Caco-2 (cell line): Measurements from ENCODE around the gene CLEC3B. TPM values are rescaled to one million over a fixed set of nuclear protein-coding genes. Genes with fewer than 3 reads are reported as not detected.

Source experiments
- BruUV-seq: library from RNA; stranded (reverse); fragments of 400-500 nt; replicated peaks from 2 replicates; lab custom pipeline; 2021; lab: Mats Ljungman, UMichigan
- CTCF ChIA-PET: fragments of 300-600 bp; sonication (Branson Sonifier 250); formaldehyde crosslinking; loops from one replicate; lab custom pipeline; 2022; ENCODE audit warnings: antibody characterized with exemption; lab: Charles Lee
- POLR2A ChIA-PET: fragments of 300-600 bp; sonication (Branson Sonifier 250); formaldehyde crosslinking; loops from one replicate; lab custom pipeline; 2022; ENCODE audit warnings: antibody characterized with exemption; lab: Charles Lee
- DNase-seq, 2 experiments: peaks; one replicate each; pipeline versions ENCODE4 v3.0.0 to v3.0.0-alpha.2; 2020 to 2022
- H3K27me3 ChIP-seq: replicated peaks from 2 replicates; pipeline ENCODE4 v1.6.0; 2011; ENCODE audit warnings: low read length; ENCODE audit not compliant: control insufficient read depth, insufficient read depth
- H3K36me3 ChIP-seq: 2 replicates; pipeline ENCODE4 v1.5.1; 2011; ENCODE audit warnings: low read length; ENCODE audit not compliant: control insufficient read depth, insufficient read depth
- H3K4me1 ChIP-seq: fragments of 250-450 bp; sonication (Bioruptor Pico); 2 replicates; pipeline ENCODE4 v1.5.1; 2020; ENCODE audit warnings: mild to moderate bottlenecking
- H3K4me3 ChIP-seq: 2 replicates; pipeline ENCODE4 v1.5.1; 2011; ENCODE audit warnings: low read depth, mild to moderate bottlenecking, control low read depth, low read length
- H3K9me3 ChIP-seq: fragments of 250-450 bp; sonication (Bioruptor Pico); 2 replicates; pipeline ENCODE4 v1.5.1; 2020; ENCODE audit warnings: mild to moderate bottlenecking, moderate library complexity
- H3K27ac Mint-ChIP-seq: one replicate; pipeline ENCODE4 v1.8.0; 2022; ENCODE audit warnings: mixed read lengths; ENCODE audit not compliant: unreplicated experiment
- H3K27me3 Mint-ChIP-seq: one replicate; pipeline ENCODE4 v1.8.0; 2022; ENCODE audit warnings: mixed read lengths; ENCODE audit not compliant: insufficient read depth, unreplicated experiment
- H3K36me3 Mint-ChIP-seq: one replicate; pipeline ENCODE4 v1.8.0; 2022; ENCODE audit warnings: mild to moderate bottlenecking, mixed read lengths; ENCODE audit not compliant: insufficient read depth, unreplicated experiment
- H3K4me1 Mint-ChIP-seq: one replicate; pipeline ENCODE4 v1.8.0; 2022; ENCODE audit warnings: low read depth, mixed read lengths; ENCODE audit not compliant: unreplicated experiment
- H3K4me3 Mint-ChIP-seq: one replicate; pipeline ENCODE4 v1.8.0; 2022; ENCODE audit warnings: mild to moderate bottlenecking, moderate library complexity, mixed read lengths; ENCODE audit not compliant: unreplicated experiment
- H3K9me3 Mint-ChIP-seq: one replicate; pipeline ENCODE4 v1.8.0; 2022; ENCODE audit warnings: mixed read lengths; ENCODE audit not compliant: unreplicated experiment
- CTCF ChIP-seq, 2 experiments: fragments of 200-600 bp in 1 of 2; IDR thresholded peaks; 1 replicate in 1 of 2; 2 replicates in 1 of 2; pipeline versions ENCODE4 v1.5.1 to v1.8.0; 2011 to 2022; ENCODE audit warnings: antibody characterized with exemption in 1 of 2, control low read depth in 1 of 2, inconsistent platforms in 1 of 2, low read depth in 1 of 2, low read length in 1 of 2, mild to moderate bottlenecking in 1 of 2, moderate library complexity in 1 of 2; ENCODE audit not compliant: insufficient read depth in 1 of 2, severe bottlenecking in 1 of 2, unreplicated experiment in 1 of 2
- intact Hi-C: fragments of 100-400 bp; cut with micrococcal nuclease; formaldehyde crosslinking; loops from one replicate; pipeline ENCODE4 v1.10.0; 2022; ENCODE audit not compliant: unreplicated experiment
- total RNA-seq: library from RNA; stranded (reverse); gene quantifications from 2 replicates; pipeline ENCODE4 v1.2.3, GENCODE V29; 2022

CLEC3B gene
- total RNA-seq, 1 experiment from 2014 or later, result 1.1 TPM

- CTCF ChIA-PET, result interaction anchor here (1.6 kb wide), 1 partner anchor 12 kb away, joined by 7 read pairs; no protein-coding TSS in a partner anchor
- H3K27me3 Mint-ChIP-seq, result peaks cover 4% of the 10 kb centered on the region
Measured at GRCh38 chr3:45054196-45054857, 28.2 kb downstream of the CLEC3B start.

DNA sequence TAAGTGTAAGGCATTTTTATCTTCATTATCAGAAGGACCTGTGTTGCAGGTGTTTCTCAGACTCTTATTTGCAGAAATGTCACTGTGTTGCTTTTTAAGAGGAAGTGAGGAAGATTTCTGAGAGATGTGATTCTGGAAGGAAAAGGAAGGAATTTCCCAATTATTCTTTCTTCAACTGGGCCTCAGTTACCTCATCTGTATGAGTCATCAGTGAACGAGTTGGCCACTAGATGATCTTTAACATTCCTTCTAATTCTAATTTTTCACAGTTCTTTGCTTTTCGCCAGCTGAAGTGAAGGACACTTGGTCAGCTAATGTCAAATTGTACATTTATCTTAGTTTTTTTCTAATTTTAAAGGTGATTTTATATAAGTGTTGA is 28.9 kb downstream of the CLEC3B start:
- TF ChIP-seq CTCF (IDR thresholded peaks at IDR 0.05; ENCODE audit: insufficient read depth in 1 of 2, low read depth in 1 of 2, low read length in 1 of 2, severe bottlenecking in 1 of 2, unreplicated experiment in 1 of 2), result no peak
- ChIA-PET POLR2A (interaction anchor here (0.6 kb wide), 1 partner anchor 10 kb away, joined by 8 read pairs; no protein-coding TSS in a partner anchor), CTCF (interaction anchor here (0.6 to 1.6 kb wide), 10 partner anchors 10 to 185 kb away, joined by 3 to 13 read pairs (median 5); no protein-coding TSS in a partner anchor)
- H3K27me3 Mint-ChIP-seq, result no peaks in the 10 kb centered on the region
- no peaks in the 10 kb centered on the region for H3K9me3 Mint-ChIP-seq
- no peak overlapping the region for H3K27ac Mint-ChIP-seq
- no peaks in the 10 kb centered on the region for H3K36me3 ChIP-seq
- H3K4me1 ChIP-seq, result peaks cover 9% of the 10 kb centered on the region; the same call in 1 of the 2 replicates
- no TSS peak for BruUV-seq
- H3K4me3 Mint-ChIP-seq, result no peak overlapping the region
- no peaks in the 10 kb centered on the region for H3K4me1 Mint-ChIP-seq
- no peak overlapping the region for H3K4me3 ChIP-seq
- no peaks in the 10 kb centered on the region for H3K36me3 Mint-ChIP-seq
- no peaks in the 10 kb centered on the region for H3K9me3 ChIP-seq
- intact Hi-C loops, result loop anchor here (1.0 to 5.0 kb wide), 2 partner anchors 18 to 157 kb away; no protein-coding TSS in a partner anchor
- DNase-seq, result no peak
- no peaks in the 10 kb centered on the region for H3K27me3 ChIP-seq

More at GRCh38 chr3:45054196-45054857, 28.2 kb downstream of the CLEC3B start:
- Histone ChIP-seq H3K4me1 (peaks cover 9% of the 10 kb centered on the region; the same call in 1 of the 2 replicates), H3K4me3 (no peak overlapping the region), H3K36me3 (no peaks in the 10 kb centered on the region), H3K9me3 (no peaks in the 10 kb centered on the region), H3K27me3 (no peaks in the 10 kb centered on the region)
- Mint-ChIP-seq H3K4me1 (no peaks in the 10 kb centered on the region), H3K9me3 (no peaks in the 10 kb centered on the region), H3K4me3 (no peak overlapping the region), H3K27ac (no peak overlapping the region), H3K36me3 (no peaks in the 10 kb centered on the region)
- POLR2A ChIA-PET, result no interaction called here
- DNase-seq, result no peak
- TF ChIP-seq CTCF (IDR thresholded peaks at IDR 0.05; ENCODE audit: insufficient read depth in 1 of 2, low read depth in 1 of 2, low read length in 1 of 2, severe bottlenecking in 1 of 2, unreplicated experiment in 1 of 2), result no peak
- intact Hi-C loops, result no loop called here
- no TSS peak for BruUV-seq

DNA sequence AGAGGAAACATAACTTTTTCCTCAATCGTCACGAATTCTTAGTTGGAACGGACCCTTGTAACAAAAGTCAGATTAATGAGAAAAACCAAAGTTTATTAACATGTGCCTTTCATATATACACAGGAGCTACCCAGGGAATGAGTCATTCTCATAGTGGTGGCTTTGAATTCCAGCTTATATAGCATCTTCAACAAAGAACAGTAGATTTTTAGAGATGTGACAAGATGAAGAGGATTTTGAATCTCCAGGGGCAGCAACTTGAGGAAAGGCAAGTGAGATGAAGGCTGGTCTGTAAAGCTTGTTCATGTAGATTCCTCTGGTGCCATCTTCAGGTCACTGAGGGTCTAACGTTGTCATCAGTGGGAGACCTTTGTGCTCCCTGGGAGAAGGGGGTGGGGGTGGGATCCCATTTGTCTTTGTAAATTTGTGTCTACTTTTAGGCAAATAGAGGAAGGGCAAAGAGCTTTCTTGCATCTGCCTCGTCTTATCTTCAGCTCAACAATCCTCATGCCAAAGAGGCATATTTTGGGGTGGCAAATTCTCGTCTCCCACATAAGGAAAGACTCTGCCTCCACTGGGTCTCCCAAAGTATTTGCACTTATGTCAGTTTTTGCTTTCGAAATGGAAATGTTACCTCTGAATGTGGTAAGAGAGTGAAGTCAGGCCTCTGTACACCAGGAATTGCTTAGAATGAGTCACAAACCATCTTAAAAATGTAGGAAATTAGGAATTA is 29.5 kb downstream of the CLEC3B start:
- DNase-seq, result peak; percentile 56 to 59
- ChIA-PET CTCF (interaction anchor here (0.6 to 1.6 kb wide), 10 partner anchors 10 to 185 kb away, joined by 3 to 13 read pairs (median 5); no protein-coding TSS in a partner anchor), POLR2A (interaction anchor here (0.6 kb wide), 1 partner anchor 10 kb away, joined by 8 read pairs; no protein-coding TSS in a partner anchor)
- Mint-ChIP-seq H3K27me3 (no peaks in the 10 kb centered on the region), H3K27ac (no peak overlapping the region), H3K9me3 (no peaks in the 10 kb centered on the region), H3K4me1 (no peaks in the 10 kb centered on the region), H3K4me3 (no peak overlapping the region), H3K36me3 (no peaks in the 10 kb centered on the region)
- no peaks in the 10 kb centered on the region for H3K9me3 ChIP-seq
- no peak overlapping the region for H3K4me3 ChIP-seq
- TF ChIP-seq CTCF (IDR thresholded peaks at IDR 0.05; ENCODE audit: insufficient read depth in 1 of 2, low read depth in 1 of 2, low read length in 1 of 2, severe bottlenecking in 1 of 2, unreplicated experiment in 1 of 2), result peak; percentile 40 to 48
- peaks cover 9% of the 10 kb centered on the region; the same call in 1 of the 2 replicates for H3K4me1 ChIP-seq
- H3K36me3 ChIP-seq, result no peaks in the 10 kb centered on the region
- BruUV-seq, result no TSS peak
- intact Hi-C loops, result loop anchor here (1.0 to 5.0 kb wide), 2 partner anchors 18 to 157 kb away; no protein-coding TSS in a partner anchor
- no peaks in the 10 kb centered on the region for H3K27me3 ChIP-seq
